ENCODE data around the gene SNX11.

DNA sequence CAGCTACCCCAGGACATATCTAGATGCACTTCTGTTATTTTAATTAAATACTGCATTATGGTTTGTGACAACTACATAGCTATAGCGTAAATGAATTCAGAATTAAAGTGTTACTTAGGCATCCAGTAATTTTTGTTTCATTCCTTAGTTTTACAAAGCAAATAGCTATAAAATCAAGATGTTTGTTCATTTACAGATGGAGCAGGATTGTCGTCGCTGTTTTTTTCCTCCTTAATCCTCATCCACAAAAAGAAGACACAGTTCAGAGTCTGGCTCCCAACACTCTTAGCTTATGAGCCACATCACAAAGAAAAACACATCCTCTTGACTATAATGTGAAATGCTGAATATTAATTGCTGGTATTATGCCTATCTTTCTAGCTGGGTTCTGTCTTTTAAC, 43.7 kb downstream of the SNX11 start:
- TF ChIP-seq FOXK2 (IDR thresholded peaks at IDR 0.05) = no peak
- TF ChIP-seq BHLHE40 (IDR thresholded peaks at IDR 0.05; ENCODE audit: borderline replicate concordance) = no peak
- 0 out of 2 replicates have a peak, but pooled peaks have one; percentile 2 for TF ChIP-seq ZNF384 (IDR thresholded peaks at IDR 0.05)
- TF ChIP-seq ELF4 (IDR thresholded peaks at IDR 0.05) = no peak
- TF ChIP-seq SUZ12 (IDR thresholded peaks at IDR 0.05) = no peak
- TF ChIP-seq FOXM1 (IDR thresholded peaks at IDR 0.05; ENCODE audit: borderline replicate concordance) = no peak
- no peak for TF ChIP-seq NFRKB (IDR thresholded peaks at IDR 0.05)
- TF ChIP-seq, protein P1, sequence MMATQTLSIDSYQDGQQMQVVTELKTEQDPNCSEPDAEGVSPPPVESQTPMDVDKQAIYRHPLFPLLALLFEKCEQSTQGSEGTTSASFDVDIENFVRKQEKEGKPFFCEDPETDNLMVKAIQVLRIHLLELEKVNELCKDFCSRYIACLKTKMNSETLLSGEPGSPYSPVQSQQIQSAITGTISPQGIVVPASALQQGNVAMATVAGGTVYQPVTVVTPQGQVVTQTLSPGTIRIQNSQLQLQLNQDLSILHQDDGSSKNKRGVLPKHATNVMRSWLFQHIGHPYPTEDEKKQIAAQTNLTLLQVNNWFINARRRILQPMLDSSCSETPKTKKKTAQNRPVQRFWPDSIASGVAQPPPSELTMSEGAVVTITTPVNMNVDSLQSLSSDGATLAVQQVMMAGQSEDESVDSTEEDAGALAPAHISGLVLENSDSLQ (IDR thresholded peaks at IDR 0.05) = no peak
- no peak for TF ChIP-seq HDGF (IDR thresholded peaks at IDR 0.05; ENCODE audit: borderline replicate concordance)

Data from HEK293T (cell line).